Vagina (tissue), 2 donors: Measurements from ENCODE around the gene PKIB. TPM values are rescaled to one million over a fixed set of nuclear protein-coding genes. Genes with fewer than 3 reads are reported as not detected.
"Not testable (repeated sequence)": the region's sequence is repeated elsewhere in the genome, so short reads cannot be mapped to it uniquely, and the experiment has no call there.

Source experiments
- DNase-seq, 2 donors: peaks; one replicate each; pipeline ENCODE4 v3.0.0-alpha.2; 2017; ENCODE audit errors: extremely low spot score in 2 of 2
- H3K27ac ChIP-seq: fragments of 200-600 bp; sonication (generic); one replicate; pipeline ENCODE4 v1.5.1; 2019
- H3K27me3 ChIP-seq: fragments of 200-600 bp; sonication (generic); one replicate; pipeline ENCODE4 v1.5.1; 2019
- H3K36me3 ChIP-seq, 2 donors: fragments of 200-600 bp; sonication (generic); one replicate each; pipeline ENCODE4 v1.5.1; 2017 to 2019
- H3K4me1 ChIP-seq: fragments of 200-600 bp; sonication (generic); one replicate; pipeline ENCODE4 v1.5.1; 2019
- H3K4me3 ChIP-seq, 2 donors: fragments of 200-600 bp; sonication (generic); 1 replicate in 1 of 2; 2 replicates in 1 of 2; pipeline ENCODE4 v1.5.1; 2016 to 2019
- H3K9me3 ChIP-seq: fragments of 200-600 bp; sonication (generic); one replicate; pipeline ENCODE4 v1.5.1; 2019
- CTCF ChIP-seq, 3 experiments: fragments of 450-650 bp in 2 of 3; fragments of 200-600 bp in 1 of 3; sonication (generic) in 1 of 3; IDR thresholded peaks; one replicate each; pipeline ENCODE4 v1.5.1; 2017 to 2019; ENCODE audit warnings: antibody characterized with exemption in 3 of 3, mild to moderate bottlenecking in 2 of 3, moderate library complexity in 2 of 3
- POLR2A ChIP-seq, 2 donors: fragments of 450-650 bp; IDR thresholded peaks; one replicate each; pipeline ENCODE4 v1.6.1; 2017; ENCODE audit warnings: antibody characterized with exemption in 2 of 2, mild to moderate bottlenecking in 2 of 2, moderate library complexity in 2 of 2
- POLR2AphosphoS5 ChIP-seq, 2 donors: sonication (generic); formaldehyde crosslinking; IDR thresholded peaks; one replicate each; pipeline ENCODE4 v1.9.0; 2017; ENCODE audit warnings: antibody characterized with exemption in 2 of 2, mild to moderate bottlenecking in 2 of 2, low read depth in 1 of 2; ENCODE audit not compliant: insufficient read depth in 1 of 2
- intact Hi-C: fragments of 100-400 bp; cut with DNase I; formaldehyde crosslinking; loops from one replicate; pipeline ENCODE4 v1.15.1; 2023
- total RNA-seq: library from RNA; depleted of rRNA; stranded (reverse); fragments of >200 nt; gene quantifications from one replicate; pipeline ENCODE4 v1.2.3, GENCODE V29; 2016

PKIB gene
- total RNA-seq, 1 donor from 2014 or later = 2.7 TPM

- no peak overlapping the region for H3K27ac ChIP-seq
- no peaks in the 10 kb centered on the region for H3K9me3 ChIP-seq
- no peaks in the 10 kb centered on the region for H3K4me1 ChIP-seq
- DNase-seq = no peak
- intact Hi-C loops = no loop called here
- no peak overlapping the region for H3K4me3 ChIP-seq
- no peaks in the 10 kb centered on the region for H3K27me3 ChIP-seq
- TF ChIP-seq POLR2A (IDR thresholded peaks at IDR 0.05) = no peak
- TF ChIP-seq POLR2AphosphoS5 (IDR thresholded peaks at IDR 0.05; ENCODE audit: insufficient read depth in 1 of 2, low read depth in 1 of 2) = no peak
- TF ChIP-seq CTCF (IDR thresholded peaks at IDR 0.05) = no peak
- no peaks in the 10 kb centered on the region for H3K36me3 ChIP-seq
Measured at GRCh38 chr6:122640366-122640765, 30.2 kb downstream of the PKIB start.

- Histone ChIP-seq H3K36me3 (no peaks in the 10 kb centered on the region), H3K9me3 (no peaks in the 10 kb centered on the region), H3K27me3 (no peaks in the 10 kb centered on the region), H3K27ac (no peak overlapping the region), H3K4me1 (no peaks in the 10 kb centered on the region), H3K4me3 (no peak overlapping the region)
- intact Hi-C loops = no loop called here
- TF ChIP-seq POLR2A (IDR thresholded peaks at IDR 0.05) (no peak), POLR2AphosphoS5 (IDR thresholded peaks at IDR 0.05; ENCODE audit: insufficient read depth in 1 of 2, low read depth in 1 of 2) (no peak), CTCF (IDR thresholded peaks at IDR 0.05) (no peak)
- no peak for DNase-seq
Measured at GRCh38 chr6:122641819-122642218, 31.6 kb downstream of the PKIB start.

GRCh38 chr6:122642604-122643003 lies 32.4 kb downstream of the PKIB start:
- H3K27ac ChIP-seq, intact Hi-C loops, H3K27me3 ChIP-seq, H3K4me3 ChIP-seq, H3K9me3 ChIP-seq, H3K4me1 ChIP-seq, H3K36me3 ChIP-seq, DNase-seq: not testable (repeated sequence)

- intact Hi-C loops = no loop called here
- DNase-seq = no peak
- TF ChIP-seq CTCF (IDR thresholded peaks at IDR 0.05) = no peak
Measured at GRCh38 chr6:122645256-122645655, 35.1 kb downstream of the PKIB start.

GRCh38 chr6:122647765-122648164 lies 37.6 kb downstream of the PKIB start:
- Histone ChIP-seq H3K4me3 (no peak overlapping the region), H3K27me3 (no peaks in the 10 kb centered on the region), H3K4me1 (no peaks in the 10 kb centered on the region), H3K27ac (no peak overlapping the region), H3K36me3 (no peaks in the 10 kb centered on the region), H3K9me3 (no peaks in the 10 kb centered on the region)
- no peak for DNase-seq
- intact Hi-C loops = no loop called here
- TF ChIP-seq CTCF (IDR thresholded peaks at IDR 0.05) = no peak
- no peak for TF ChIP-seq POLR2A (IDR thresholded peaks at IDR 0.05)
- no peak for TF ChIP-seq POLR2AphosphoS5 (IDR thresholded peaks at IDR 0.05; ENCODE audit: insufficient read depth in 1 of 2, low read depth in 1 of 2)

More at GRCh38 chr6:122645256-122645655, 35.1 kb downstream of the PKIB start:
- H3K4me1 ChIP-seq = no peaks in the 10 kb centered on the region
- H3K4me3 ChIP-seq = no peak overlapping the region
- H3K27me3 ChIP-seq = no peaks in the 10 kb centered on the region
- no peaks in the 10 kb centered on the region for H3K36me3 ChIP-seq
- H3K9me3 ChIP-seq = no peaks in the 10 kb centered on the region
- no peak overlapping the region for H3K27ac ChIP-seq

- no peaks in the 10 kb centered on the region for H3K27me3 ChIP-seq
- no peak overlapping the region for H3K27ac ChIP-seq
- no peaks in the 10 kb centered on the region for H3K36me3 ChIP-seq
- no peaks in the 10 kb centered on the region for H3K4me1 ChIP-seq
- H3K4me3 ChIP-seq = no peak overlapping the region
- intact Hi-C loops = no loop called here
- no peak for TF ChIP-seq CTCF (IDR thresholded peaks at IDR 0.05)
- no peak for TF ChIP-seq POLR2A (IDR thresholded peaks at IDR 0.05)
- no peaks in the 10 kb centered on the region for H3K9me3 ChIP-seq
- DNase-seq = no peak
Measured at GRCh38 chr6:122648726-122649125, 38.5 kb downstream of the PKIB start.
